SK-N-SH (cell line): ENCODE results near the gene SPG21.

Source experiments
- CTCF ChIP-seq: fragments of 200-600 bp; sonication (generic); IDR thresholded peaks from 2 replicates; pipeline ENCODE4 v1.6.1; 2017; ENCODE audit warnings: antibody characterized with exemption, mild to moderate bottlenecking, moderate library complexity
- EP300 ChIP-seq, 2 experiments: IDR thresholded peaks; 2 replicates each; pipeline versions ENCODE4 v1.4.0 to v1.6.1; 2012; ENCODE audit warnings: borderline replicate concordance in 1 of 2, low read depth in 1 of 2, low read length in 1 of 2
- GABPA ChIP-seq: IDR thresholded peaks from 2 replicates; pipeline ENCODE4 v1.4.0; 2012; ENCODE audit warnings: low read depth, mild to moderate bottlenecking
- POLR2AphosphoS5 ChIP-seq: IDR thresholded peaks from 2 replicates; pipeline ENCODE4 v1.6.1; 2012; ENCODE audit warnings: low read depth, low read length
- RAD21 ChIP-seq: IDR thresholded peaks from 2 replicates; pipeline ENCODE4 v1.6.1; 2012; ENCODE audit warnings: mild to moderate bottlenecking, low read length
- RCOR1 ChIP-seq: fragments of 150-350 bp; IDR thresholded peaks from 2 replicates; pipeline ENCODE4 v1.6.1; 2017; ENCODE audit warnings: antibody characterized with exemption, low read length
- RFX5 ChIP-seq: IDR thresholded peaks from 2 replicates; pipeline ENCODE4 v1.6.1; 2012; ENCODE audit warnings: mild to moderate bottlenecking, improper control_type of control experiment, low read length
- RXRA ChIP-seq: IDR thresholded peaks from 2 replicates; pipeline ENCODE4 v1.4.0; 2012; ENCODE audit warnings: low read depth, mild to moderate bottlenecking, borderline replicate concordance
- SIN3A ChIP-seq: IDR thresholded peaks from 2 replicates; pipeline ENCODE4 v1.6.1; 2012; ENCODE audit warnings: low read depth, mild to moderate bottlenecking, low read length, moderate library complexity, borderline replicate concordance
- TAF1 ChIP-seq: IDR thresholded peaks from 2 replicates; pipeline ENCODE4 v1.6.1; 2012; ENCODE audit warnings: low read depth, mild to moderate bottlenecking, low read length, moderate library complexity, borderline replicate concordance
- YY1 ChIP-seq: IDR thresholded peaks from 2 replicates; pipeline ENCODE4 v1.4.0; 2012; ENCODE audit warnings: low read depth, mild to moderate bottlenecking
- TF ChIP-seq, protein P1 (sequence below): IDR thresholded peaks from 2 replicates; pipeline ENCODE4 v1.4.0; 2012; ENCODE audit warnings: low read depth, borderline replicate concordance

- no peak for TF ChIP-seq CTCF
- TF ChIP-seq YY1 = no peak
- TF ChIP-seq TAF1 = no peak
- no peak for TF ChIP-seq EP300 (IDR thresholded peaks at IDR 0.05; ENCODE audit: borderline replicate concordance in 1 of 2, low read depth in 1 of 2, low read length in 1 of 2)
- TF ChIP-seq POLR2AphosphoS5 = no peak
- no peak for TF ChIP-seq RXRA
- no peak for TF ChIP-seq GABPA
- TF ChIP-seq RAD21 = no peak
- no peak for TF ChIP-seq SIN3A
- TF ChIP-seq RFX5 = no peak
- TF ChIP-seq, protein P1, sequence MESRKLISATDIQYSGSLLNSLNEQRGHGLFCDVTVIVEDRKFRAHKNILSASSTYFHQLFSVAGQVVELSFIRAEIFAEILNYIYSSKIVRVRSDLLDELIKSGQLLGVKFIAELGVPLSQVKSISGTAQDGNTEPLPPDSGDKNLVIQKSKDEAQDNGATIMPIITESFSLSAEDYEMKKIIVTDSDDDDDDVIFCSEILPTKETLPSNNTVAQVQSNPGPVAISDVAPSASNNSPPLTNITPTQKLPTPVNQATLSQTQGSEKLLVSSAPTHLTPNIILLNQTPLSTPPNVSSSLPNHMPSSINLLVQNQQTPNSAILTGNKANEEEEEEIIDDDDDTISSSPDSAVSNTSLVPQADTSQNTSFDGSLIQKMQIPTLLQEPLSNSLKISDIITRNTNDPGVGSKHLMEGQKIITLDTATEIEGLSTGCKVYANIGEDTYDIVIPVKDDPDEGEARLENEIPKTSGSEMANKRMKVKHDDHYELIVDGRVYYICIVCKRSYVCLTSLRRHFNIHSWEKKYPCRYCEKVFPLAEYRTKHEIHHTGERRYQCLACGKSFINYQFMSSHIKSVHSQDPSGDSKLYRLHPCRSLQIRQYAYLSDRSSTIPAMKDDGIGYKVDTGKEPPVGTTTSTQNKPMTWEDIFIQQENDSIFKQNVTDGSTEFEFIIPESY = no peak
- no peak for TF ChIP-seq RCOR1
These were observed 31.8 kb upstream of the SPG21 start for GRCh38 chr15:65021488-65021887.
